Mesenchymal stem cell (in vitro differentiated cells and primary cell): ENCODE measurements around the gene PTGS1.
A peak's percentile ranks its signal among the peaks of the same experiment; 100 is the strongest.
"Not testable (repeated sequence)": the region's sequence is repeated elsewhere in the genome, so short reads cannot be mapped to it uniquely, and the experiment has no call there.

Experiments
- DNase-seq: peaks from one replicate; pipeline ENCODE4 v3.0.0-alpha.2; 2013
- H2AFZ ChIP-seq: one replicate; pipeline ENCODE4 v1.6.1; 2013; ENCODE audit warnings: low read depth, mild to moderate bottlenecking, control low read depth, inconsistent platforms, low read length, moderate library complexity
- H2AK5ac ChIP-seq: 2 replicates; pipeline ENCODE4 v1.6.1; 2013; ENCODE audit warnings: low read length, moderate library complexity, mild to moderate bottlenecking, inconsistent platforms; ENCODE audit not compliant: severe bottlenecking
- H2BK120ac ChIP-seq: one replicate; pipeline ENCODE4 v1.6.1; 2013; ENCODE audit warnings: low read depth, mild to moderate bottlenecking, inconsistent platforms, low read length, moderate library complexity
- H2BK12ac ChIP-seq, 2 experiments: one replicate each; pipeline ENCODE4 v1.6.1; 2013; ENCODE audit warnings: inconsistent platforms in 2 of 2, low read length in 2 of 2, mild to moderate bottlenecking in 2 of 2, moderate library complexity in 2 of 2, control low read depth in 1 of 2
- H2BK15ac ChIP-seq: one replicate; pipeline ENCODE4 v1.6.1; 2013; ENCODE audit warnings: mild to moderate bottlenecking, low read depth, inconsistent platforms; ENCODE audit not compliant: poor library complexity, severe bottlenecking
- H2BK5ac ChIP-seq: 2 replicates; pipeline ENCODE4 v1.6.1; 2013; ENCODE audit warnings: low read depth, mild to moderate bottlenecking, low read length, control low read depth, inconsistent platforms; ENCODE audit not compliant: poor library complexity, severe bottlenecking
- H3K14ac ChIP-seq, 2 experiments: one replicate each; pipeline ENCODE4 v1.6.1; 2013; ENCODE audit warnings: inconsistent platforms in 2 of 2, low read length in 2 of 2, control low read depth in 1 of 2, mild to moderate bottlenecking in 1 of 2, moderate library complexity in 1 of 2
- H3K18ac ChIP-seq, 2 experiments: one replicate each; pipeline ENCODE4 v1.6.1; 2013; ENCODE audit warnings: inconsistent platforms in 2 of 2, low read length in 2 of 2, control low read depth in 1 of 2, low read depth in 1 of 2, mild to moderate bottlenecking in 1 of 2
- H3K23ac ChIP-seq, 2 experiments: one replicate each; pipeline ENCODE4 v1.6.1; 2013; ENCODE audit warnings: inconsistent platforms in 2 of 2, low read length in 2 of 2, mild to moderate bottlenecking in 2 of 2, moderate library complexity in 2 of 2, control low read depth in 1 of 2
- H3K27ac ChIP-seq: 2 replicates; pipeline ENCODE4 v1.5.1; 2013; ENCODE audit warnings: mild to moderate bottlenecking, moderate library complexity, low read length, control low read depth, inconsistent platforms; ENCODE audit not compliant: poor library complexity, severe bottlenecking
- H3K27me3 ChIP-seq, 2 experiments: 2 replicates each; pipeline versions ENCODE4 v1.6.1 to v1.7.0; 2013; ENCODE audit warnings: low read length in 2 of 2, mild to moderate bottlenecking in 2 of 2, moderate library complexity in 2 of 2, control low read depth in 1 of 2, inconsistent platforms in 1 of 2; ENCODE audit not compliant: control insufficient read depth in 1 of 2, insufficient read depth in 1 of 2
- H3K36me3 ChIP-seq, 2 experiments: 2 replicates each; pipeline versions ENCODE4 v1.6.1 to v1.7.0; 2013; ENCODE audit warnings: low read length in 2 of 2, control low read depth in 1 of 2, inconsistent platforms in 1 of 2, low read depth in 1 of 2, mild to moderate bottlenecking in 1 of 2; ENCODE audit not compliant: insufficient read depth in 2 of 2, control insufficient read depth in 1 of 2
- H3K4ac ChIP-seq, 2 experiments: one replicate each; pipeline ENCODE4 v1.6.1; 2013; ENCODE audit warnings: inconsistent platforms in 2 of 2, low read length in 2 of 2, mild to moderate bottlenecking in 2 of 2, moderate library complexity in 2 of 2, control low read depth in 1 of 2, low read depth in 1 of 2
- H3K4me1 ChIP-seq: 2 replicates; pipeline ENCODE4 v1.6.1; 2013; ENCODE audit warnings: low read depth, low read length, control low read depth; ENCODE audit not compliant: control insufficient read depth, insufficient read depth
- H3K4me2 ChIP-seq: 2 replicates; pipeline ENCODE4 v1.6.1; 2013; ENCODE audit warnings: low read length, mild to moderate bottlenecking, inconsistent platforms; ENCODE audit not compliant: poor library complexity, severe bottlenecking
- H3K4me3 ChIP-seq, 2 experiments: 2 replicates each; pipeline versions ENCODE4 v1.5.1 to v1.7.0; 2013; ENCODE audit warnings: low read length in 2 of 2, mild to moderate bottlenecking in 2 of 2, control low read depth in 1 of 2, low read depth in 1 of 2; ENCODE audit not compliant: insufficient read depth in 1 of 2
- H3K79me1 ChIP-seq: replicated peaks from 2 replicates; pipeline ENCODE4 v1.6.1; 2013; ENCODE audit warnings: mild to moderate bottlenecking, control low read depth, low read length, inconsistent platforms; ENCODE audit not compliant: poor library complexity, severe bottlenecking
- H3K9ac ChIP-seq: 2 replicates; pipeline ENCODE4 v1.7.0; 2013; ENCODE audit warnings: mild to moderate bottlenecking, low read length, moderate library complexity
- H3K9me3 ChIP-seq: 2 replicates; pipeline ENCODE4 v1.7.0; 2013; ENCODE audit warnings: mild to moderate bottlenecking, low read length; ENCODE audit not compliant: control insufficient read depth
- H4K8ac ChIP-seq: one replicate; pipeline ENCODE4 v1.6.1; 2013; ENCODE audit warnings: inconsistent platforms, mild to moderate bottlenecking, low read length, moderate library complexity
- H4K91ac ChIP-seq: one replicate; pipeline ENCODE4 v1.6.1; 2013; ENCODE audit warnings: mild to moderate bottlenecking, low read length, inconsistent platforms
- WGBS: methylation state at CpG from one replicate; pipeline ENCODE4 v1.1.7; 2013; ENCODE audit warnings: mixed read lengths; 5-methylcytosine and 5-hydroxymethylcytosine counted together

PTGS1 gene

GRCh38 chr9:122402403-122402871 lies 31.6 kb downstream of the PTGS1 start:
- H3K14ac ChIP-seq = no peak overlapping the region
- no peak overlapping the region for H3K18ac ChIP-seq
- peak overlapping the region; percentile 76 for H3K9ac ChIP-seq
- no peak overlapping the region for H4K91ac ChIP-seq
- H3K36me3 ChIP-seq = peaks cover 0 to 5% of the 10 kb centered on the region in 2 experiments
- no peak overlapping the region for H3K4me2 ChIP-seq
- 2% methylated on average over 3 of the region's 3 CpGs for WGBS
- H3K4me1 ChIP-seq = peaks cover 4% of the 10 kb centered on the region
- no peak overlapping the region for H2BK5ac ChIP-seq
- no peak overlapping the region for H3K4ac ChIP-seq
- H3K27ac ChIP-seq = peak overlapping the region; percentile 48
- H3K23ac ChIP-seq = no peak overlapping the region
- H2BK12ac ChIP-seq = no peak overlapping the region
- no peak overlapping the region for H4K8ac ChIP-seq
- H3K9me3 ChIP-seq = peaks cover 3% of the 10 kb centered on the region
- DNase-seq = peak; percentile 98
- H3K79me1 ChIP-seq = no peaks in the 10 kb centered on the region
- no peak overlapping the region for H2BK120ac ChIP-seq
- no peak overlapping the region for H3K4me3 ChIP-seq
- no peak overlapping the region for H2AK5ac ChIP-seq
- no peaks in the 10 kb centered on the region for H3K27me3 ChIP-seq
- no peak overlapping the region for H2AFZ ChIP-seq
- no peak overlapping the region for H2BK15ac ChIP-seq

- Histone ChIP-seq H4K8ac (no peak overlapping the region), H3K4ac (no peak overlapping the region), H3K23ac (no peak overlapping the region), H3K27ac (peak overlapping the region; percentile 48), H2BK5ac (no peak overlapping the region), H3K18ac (no peak overlapping the region), H2AK5ac (no peak overlapping the region), H3K14ac (no peak overlapping the region), H3K4me2 (no peak overlapping the region), H3K79me1 (no peaks in the 10 kb centered on the region), H2BK12ac (no peak overlapping the region), H3K4me3 (no peak overlapping the region), H3K4me1 (peaks cover 4% of the 10 kb centered on the region), H3K27me3 (no peaks in the 10 kb centered on the region), H2BK15ac (no peak overlapping the region), H2AFZ (no peak overlapping the region), H2BK120ac (no peak overlapping the region), H3K9ac (peak overlapping the region; percentile 76), H3K9me3 (peaks cover 3% of the 10 kb centered on the region), H3K36me3 (peaks cover 0 to 5% of the 10 kb centered on the region in 2 experiments), H4K91ac (no peak overlapping the region)
- DNase-seq = no peak
- 97% methylated on average over 2 of the region's 3 CpGs for WGBS
These were observed 32.0 kb downstream of the PTGS1 start for GRCh38 chr9:122402874-122403273.

GRCh38 chr9:122403381-122404000 lies 32.7 kb downstream of the PTGS1 start:
- H3K4ac ChIP-seq = no peak overlapping the region
- peaks cover 4% of the 10 kb centered on the region for H3K4me1 ChIP-seq
- no peak overlapping the region for H2BK5ac ChIP-seq
- no peak overlapping the region for H3K27ac ChIP-seq
- no peak overlapping the region for H4K91ac ChIP-seq
- no peak overlapping the region for H2AFZ ChIP-seq
- H2BK12ac ChIP-seq = no peak overlapping the region
- no peak overlapping the region for H3K18ac ChIP-seq
- no peak overlapping the region for H3K4me2 ChIP-seq
- H2BK120ac ChIP-seq = no peak overlapping the region
- H3K23ac ChIP-seq = no peak overlapping the region
- no peaks in the 10 kb centered on the region for H3K79me1 ChIP-seq
- DNase-seq = peak; percentile 62
- peak overlapping the region; percentile 76 for H3K9ac ChIP-seq
- H4K8ac ChIP-seq = no peak overlapping the region
- no peak overlapping the region for H3K14ac ChIP-seq
- H3K27me3 ChIP-seq = no peaks in the 10 kb centered on the region
- peaks cover 3% of the 10 kb centered on the region for H3K9me3 ChIP-seq
- no peak overlapping the region for H2BK15ac ChIP-seq
- WGBS = 50% methylated on average over 5 of the region's 6 CpGs
- peaks cover 0 to 5% of the 10 kb centered on the region in 2 experiments for H3K36me3 ChIP-seq
- H2AK5ac ChIP-seq = peak overlapping the region; percentile 78
- no peak overlapping the region for H3K4me3 ChIP-seq

GRCh38 chr9:122405304-122406069 lies 34.7 kb downstream of the PTGS1 start:
- not testable (repeated sequence) for H3K4me1 ChIP-seq, H3K79me1 ChIP-seq, H3K18ac ChIP-seq, DNase-seq, H3K4me2 ChIP-seq, H3K4ac ChIP-seq, H3K9ac ChIP-seq, H4K8ac ChIP-seq, H3K27ac ChIP-seq, H3K9me3 ChIP-seq, H3K14ac ChIP-seq, H2BK5ac ChIP-seq, H3K27me3 ChIP-seq, H2BK120ac ChIP-seq, H3K4me3 ChIP-seq, H4K91ac ChIP-seq, H3K36me3 ChIP-seq, H2BK12ac ChIP-seq, H3K23ac ChIP-seq, H2AK5ac ChIP-seq, H2BK15ac ChIP-seq, H2AFZ ChIP-seq
- WGBS = 84% methylated on average over 15 of the region's 15 CpGs
